ENCODE results near the gene NANOS2.
"Not testable (repeated sequence)": the region's sequence is repeated elsewhere in the genome, so short reads cannot be mapped to it uniquely, and the experiment has no call there.

NANOS2 gene

GRCh38 chr19:45873219-45873772 is 41.3 kb downstream of the NANOS2 start:
- DNase-seq = no peak

GRCh38 chr19:45872095-45872919 is 42.3 kb downstream of the NANOS2 start:
- no peak for DNase-seq

GRCh38 chr19:45870798-45871197 is 43.8 kb downstream of the NANOS2 start:
- DNase-seq = no peak

GRCh38 chr19:45867241-45867640 is 47.3 kb downstream of the NANOS2 start:
- DNase-seq = not testable (repeated sequence)

- no peak for DNase-seq
Observed at GRCh38 chr19:45866400-45867176, 48.0 kb downstream of the NANOS2 start.

DNA sequence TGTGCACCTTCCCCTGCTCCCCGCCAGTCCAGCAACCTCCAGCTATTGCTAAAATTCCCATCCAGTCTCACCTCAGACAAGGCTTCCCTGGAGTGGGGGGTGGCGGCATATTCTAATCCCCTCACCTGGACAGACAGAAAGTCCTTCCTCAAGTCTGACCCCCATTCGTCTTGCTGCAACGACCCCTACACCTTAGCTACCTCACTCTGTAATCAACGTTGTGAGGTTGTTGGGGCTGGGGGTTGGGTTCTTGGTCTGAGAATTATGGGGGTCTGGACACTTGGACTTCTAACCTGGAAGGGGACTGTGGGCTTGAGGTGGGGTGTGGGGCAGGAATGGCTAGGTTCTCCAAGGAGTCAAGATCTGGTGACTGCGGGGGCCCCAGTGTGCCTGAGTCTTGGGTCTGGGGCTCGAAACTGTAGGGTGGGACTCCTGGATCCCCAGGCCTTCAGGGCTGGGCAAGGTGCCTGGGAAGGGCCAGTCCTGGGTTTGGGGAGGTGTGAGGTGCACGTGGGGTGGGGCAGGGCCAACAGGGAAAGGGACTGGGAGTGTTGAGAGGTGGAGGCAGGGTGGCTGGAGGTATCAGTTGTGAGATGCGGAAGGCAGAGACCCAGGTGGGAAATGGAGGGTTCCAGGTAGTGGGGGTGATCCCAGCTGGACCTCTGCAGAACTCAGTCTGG is 49.2 kb downstream of the NANOS2 start:
- DNase-seq = no peak

DNA sequence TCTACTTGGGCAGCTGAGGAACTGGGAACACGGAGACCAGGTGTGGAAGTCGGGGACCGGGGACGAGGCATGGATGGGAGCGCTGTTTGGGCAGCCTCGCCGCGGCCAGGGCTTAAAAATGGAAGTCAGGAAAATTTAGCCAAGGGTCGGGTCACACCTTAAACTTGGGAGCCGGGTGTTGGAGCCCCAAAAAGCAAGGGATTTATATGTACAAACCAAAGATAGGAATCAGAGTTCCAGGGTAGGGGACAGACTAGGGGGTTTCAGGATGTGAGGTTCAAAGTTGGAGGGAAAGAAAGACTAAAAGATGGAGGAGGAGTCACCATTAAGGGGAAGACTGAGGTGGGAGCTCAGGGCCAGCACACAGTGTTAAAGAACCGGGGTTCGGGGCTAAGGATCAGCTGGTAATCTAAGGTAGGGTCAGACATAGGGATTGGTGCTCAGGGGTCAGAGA is 49.9 kb downstream of the NANOS2 start:
- DNase-seq = no peak

- DNase-seq = peak; percentile 74
Observed at GRCh38 chr19:45863840-45864628, 50.5 kb downstream of the NANOS2 start, which contains the start of gene FOXA3. TSS of gene FOXA3 (plus strand) at chr19:45864326. CDS start at chr19:45864457, 131 bp downstream.

DNA sequence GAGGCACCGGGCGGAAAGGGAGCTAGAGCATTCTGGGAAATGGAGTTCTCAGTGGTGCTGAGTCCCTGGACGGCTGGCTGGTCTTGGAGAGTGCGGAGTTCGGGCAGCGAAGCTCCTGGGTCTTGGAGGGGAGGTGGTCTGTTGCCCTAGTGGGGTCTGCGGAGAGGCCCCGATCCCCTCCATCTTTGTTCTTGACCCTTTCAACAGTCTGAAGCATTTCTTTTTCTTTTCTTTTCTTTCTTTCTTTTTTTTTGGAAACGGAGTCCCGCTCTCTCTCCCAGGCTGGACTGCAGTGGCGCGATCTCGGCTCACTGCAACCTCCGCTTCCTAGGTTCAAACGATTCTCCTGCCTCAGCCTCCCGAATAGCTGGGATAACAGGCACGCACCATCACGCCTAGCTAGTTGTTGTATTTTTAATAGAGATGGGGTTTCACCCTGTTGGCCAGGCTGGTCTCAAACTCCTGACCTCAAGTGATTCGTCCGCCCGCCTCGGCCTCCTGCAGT is 51.2 kb downstream of the NANOS2 start:
- no peak for DNase-seq
